Stimulated activated CD8-positive, alpha-beta memory T cell treated with anti-CD3 and anti-CD28 coated beads, Interleukin-4, amount 100 ng/mL, for 1 hour (primary cell): ENCODE data around the gene ATP11C.
"Not testable (repeated sequence)": the region's sequence is repeated elsewhere in the genome, so short reads cannot be mapped to it uniquely, and the experiment has no call there.

Experiments
- DNase-seq, 2 donors: peaks; one replicate each; pipeline ENCODE4 v3.0.0-alpha.2; 2020; ENCODE audit warnings: low read depth in 2 of 2, low spot score in 1 of 2

ATP11C gene

DNA sequence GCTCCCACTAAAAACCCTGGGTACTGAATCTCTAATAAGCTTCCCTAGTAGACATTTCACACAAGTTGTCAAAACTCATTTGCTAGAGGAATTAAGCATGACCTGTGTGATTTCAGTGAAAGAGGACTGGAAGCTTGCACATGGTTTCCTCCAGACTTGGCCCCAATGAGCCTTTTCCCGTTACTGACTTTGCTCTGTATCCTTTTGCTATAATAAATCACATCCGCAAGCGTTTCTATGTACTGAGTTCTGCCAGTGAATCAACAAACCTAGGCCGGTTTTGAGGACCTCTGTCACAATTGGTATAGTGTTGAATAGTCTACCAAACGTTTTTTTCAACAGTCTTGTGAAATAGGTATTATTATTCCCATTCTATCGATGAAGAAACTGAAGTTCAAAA is 8.2 kb downstream of the ATP11C start:
- DNase-seq: no peak

DNA sequence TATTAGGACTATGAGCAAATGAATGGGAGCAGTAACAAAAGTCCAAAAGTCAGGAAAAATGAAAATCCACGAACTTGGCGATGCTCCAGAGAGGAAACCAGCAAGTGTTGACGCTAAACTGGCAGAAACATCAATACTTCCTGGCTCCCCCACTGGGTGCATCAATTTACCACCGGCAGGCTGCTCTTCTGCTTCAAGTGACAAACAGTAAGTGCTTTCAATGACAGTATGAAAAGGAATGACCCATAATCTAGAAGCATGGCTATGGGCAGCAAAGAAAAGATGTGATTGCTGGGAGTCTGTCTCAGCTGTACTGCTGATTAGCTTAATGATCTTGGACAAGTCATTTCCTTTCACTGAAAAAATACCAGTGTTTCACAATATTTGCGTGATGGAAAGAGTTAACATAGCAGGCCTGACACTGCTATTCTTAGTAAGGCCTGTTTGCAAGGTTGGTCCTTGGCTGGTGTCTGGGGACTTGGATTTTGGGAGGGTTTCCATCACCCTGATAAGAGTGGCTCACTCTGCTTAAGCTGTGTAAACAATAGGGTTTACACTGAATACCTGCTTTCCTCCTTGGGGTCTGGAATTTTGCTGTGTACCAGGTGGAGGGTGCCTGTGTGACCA is 8.7 kb downstream of the ATP11C start:
- no peak for DNase-seq

DNA sequence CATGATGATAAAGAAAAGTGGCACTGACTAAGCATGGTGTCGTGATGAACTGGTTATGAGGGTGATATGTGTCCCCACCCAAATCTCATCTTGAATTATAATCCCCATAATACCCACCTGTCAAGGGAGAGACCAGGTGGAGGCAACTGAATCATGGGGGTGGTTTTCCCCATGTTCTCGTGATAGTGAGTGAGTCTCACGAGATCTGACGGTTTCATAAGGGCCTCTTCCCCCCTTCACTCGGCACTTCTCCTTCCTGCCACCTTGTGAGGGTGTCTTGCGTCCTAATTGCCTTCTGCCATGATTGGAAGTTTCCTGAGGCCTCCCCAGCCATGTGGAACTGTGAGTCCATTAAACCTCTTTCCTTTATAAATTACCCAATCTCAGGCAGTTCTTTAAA is 11.7 kb downstream of the ATP11C start:
- DNase-seq: not testable (repeated sequence)

DNA sequence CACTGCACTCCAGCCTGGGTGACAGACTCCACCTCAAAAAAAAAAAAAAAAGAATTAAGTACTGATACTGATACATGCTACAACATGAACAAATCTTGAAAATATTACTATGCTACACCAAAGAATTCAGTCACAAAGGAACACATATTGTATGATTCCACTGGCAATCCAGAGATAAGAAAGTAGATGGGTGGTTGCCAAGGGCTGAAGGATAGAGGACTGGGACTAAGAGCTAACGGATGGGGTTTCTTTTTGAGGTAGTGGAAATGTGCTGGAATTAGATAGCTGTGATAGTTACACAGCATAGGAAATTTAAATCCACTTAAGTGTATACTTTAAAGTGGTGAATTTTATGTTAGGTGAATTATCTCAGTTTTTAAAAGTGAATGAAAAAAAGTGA is 12.5 kb downstream of the ATP11C start:
- DNase-seq: no peak

DNA sequence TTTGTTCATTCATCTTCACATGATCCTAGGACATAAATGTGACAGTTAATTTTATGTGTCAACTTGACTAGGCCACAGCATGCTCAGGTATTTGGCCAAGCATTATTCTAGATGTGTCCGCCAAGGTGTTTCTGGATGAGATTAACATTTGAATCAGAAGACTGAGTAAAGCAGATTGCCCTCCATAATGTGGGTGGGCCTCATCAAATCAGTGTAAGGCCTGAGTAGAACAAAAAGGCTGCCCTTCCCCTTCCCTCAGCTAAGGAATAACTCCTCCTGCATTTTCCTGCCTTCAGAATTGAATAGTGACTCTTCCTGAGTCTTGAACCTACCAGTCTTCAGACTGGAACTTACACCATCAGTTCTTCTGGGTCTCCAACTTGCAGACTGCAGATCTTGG is 18.4 kb downstream of the ATP11C start:
- DNase-seq: no peak

DNA sequence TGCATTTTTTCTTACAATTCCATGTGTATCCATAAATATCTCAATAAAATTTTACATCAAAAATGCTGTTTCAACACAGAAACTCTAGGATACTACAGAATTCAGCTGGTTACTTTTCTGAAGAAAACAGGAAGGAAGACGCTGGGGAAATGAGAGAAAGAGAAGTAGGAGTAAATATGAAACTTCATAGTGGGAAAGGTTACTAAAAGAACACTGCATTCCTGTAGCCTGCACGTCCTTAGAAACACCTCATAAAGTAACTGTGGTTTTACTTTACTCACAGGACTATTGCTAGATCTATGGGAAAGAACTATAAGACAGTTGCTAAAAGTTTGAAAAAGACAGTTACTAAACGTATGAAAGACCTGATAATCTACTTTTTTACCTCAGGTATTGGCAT is 23.1 kb downstream of the ATP11C start:
- DNase-seq: no peak

DNA sequence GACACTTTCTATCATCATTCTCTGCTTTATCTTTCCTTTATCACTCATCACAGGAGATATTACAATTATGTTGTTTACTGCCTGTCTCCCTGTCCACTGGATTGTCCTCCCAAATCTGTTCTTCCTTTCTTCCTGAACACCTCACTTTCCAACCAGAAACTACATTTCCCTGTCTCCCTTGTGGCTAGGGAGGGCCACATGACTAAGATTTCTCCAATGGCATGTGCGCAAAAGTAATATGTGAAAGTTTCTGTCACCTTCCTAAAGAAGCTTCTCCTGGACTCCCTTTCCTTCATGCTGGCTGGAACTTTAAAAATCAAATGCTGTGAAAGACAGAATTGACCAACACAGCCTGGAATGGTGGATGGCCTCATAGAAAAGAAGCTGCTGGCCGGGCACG is 25.8 kb downstream of the ATP11C start:
- no peak for DNase-seq

DNA sequence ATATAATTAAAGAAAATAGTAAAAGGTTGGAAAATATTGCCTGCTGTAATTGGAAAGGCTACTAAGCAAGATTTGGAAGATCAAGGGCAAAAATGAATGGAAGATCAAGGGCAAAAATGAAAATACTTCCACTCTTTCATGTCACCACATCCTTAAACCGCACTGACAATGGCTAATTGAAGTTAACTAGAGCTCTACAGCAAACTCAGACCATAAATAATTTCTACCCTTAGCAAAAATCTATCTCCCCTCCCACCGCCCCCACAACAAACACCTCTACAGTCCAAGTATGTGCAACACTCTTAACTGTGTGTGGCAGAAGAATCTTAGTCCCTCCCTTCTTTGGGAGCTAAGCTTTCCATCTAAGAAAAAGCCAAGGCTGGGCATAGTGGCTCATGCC is 27.1 kb downstream of the ATP11C start:
- DNase-seq: no peak

DNA sequence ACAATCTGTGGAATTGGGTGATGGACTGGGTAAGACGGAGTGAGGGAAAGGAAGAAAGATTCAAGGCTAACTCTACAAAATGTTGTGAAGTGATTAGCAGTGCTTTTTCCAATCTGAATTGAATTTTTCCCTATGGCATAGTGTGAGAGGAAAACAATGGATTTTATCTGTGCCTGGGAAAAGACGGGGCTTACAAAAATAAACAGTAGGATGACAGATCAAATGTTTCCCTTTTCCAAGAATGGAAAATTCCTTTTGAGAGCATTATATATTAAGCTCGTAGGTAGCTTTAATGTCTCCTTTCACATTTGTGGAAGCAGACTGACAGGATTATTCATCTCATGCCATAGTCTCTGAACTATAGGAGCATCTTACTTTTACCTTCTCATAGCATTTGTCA is 27.8 kb downstream of the ATP11C start:
- DNase-seq: no peak

DNA sequence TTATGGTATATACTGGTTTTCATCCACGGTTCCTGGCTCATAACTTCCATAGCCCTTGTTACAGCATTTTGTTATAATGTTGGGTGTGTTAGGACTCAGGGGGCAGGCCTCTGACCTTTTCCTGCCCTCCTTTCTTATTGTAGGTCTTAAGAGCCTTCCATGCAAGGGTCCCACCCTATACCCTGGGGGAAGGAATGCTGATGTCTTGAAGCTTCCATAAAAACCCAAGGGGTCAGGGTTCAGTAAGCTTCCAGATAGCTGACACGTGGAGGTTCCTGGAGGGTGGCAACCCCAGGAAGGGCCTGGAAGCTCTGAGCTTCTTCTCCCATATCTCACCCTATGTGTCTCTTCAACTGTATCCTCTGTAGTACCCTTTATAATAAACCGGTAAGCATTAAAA is 29.6 kb downstream of the ATP11C start:
- DNase-seq: no peak

DNA sequence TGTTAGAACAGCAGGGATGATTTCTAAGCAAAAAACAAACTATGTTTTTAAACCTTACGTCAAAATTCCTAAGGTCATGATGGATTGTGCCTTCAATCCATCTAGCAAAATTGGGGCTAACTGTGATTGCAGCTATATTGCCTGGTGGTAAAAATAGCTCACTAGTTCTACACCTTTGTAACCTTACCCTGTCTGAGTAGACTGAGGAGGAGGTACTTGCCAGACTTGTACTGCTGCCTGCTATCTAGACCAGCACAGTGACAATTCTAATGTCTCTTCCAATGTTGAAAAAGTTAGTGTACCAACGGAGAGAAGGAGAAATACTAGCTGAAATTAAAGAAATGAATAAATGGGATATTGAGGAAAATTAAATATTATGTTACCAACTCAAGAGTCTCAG is 30.3 kb downstream of the ATP11C start:
- DNase-seq: no peak

DNA sequence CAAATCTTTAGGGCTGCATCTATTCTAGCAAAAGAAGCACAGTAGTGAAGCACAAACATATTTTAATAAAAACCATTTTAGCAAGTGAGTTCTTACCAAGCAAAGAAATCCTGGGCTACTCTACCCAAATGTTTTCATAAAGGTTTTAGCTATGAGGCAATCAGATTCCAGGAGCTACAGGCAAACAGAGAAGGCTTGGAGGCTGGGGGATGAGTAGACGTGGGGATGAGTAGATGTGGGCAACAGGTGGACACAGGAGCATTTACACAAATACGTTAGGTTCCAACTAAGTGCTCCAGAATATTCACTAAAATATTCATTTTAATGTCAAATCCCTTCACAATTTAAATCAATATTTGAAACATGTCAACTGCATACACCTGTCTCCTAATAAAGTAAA is 34.5 kb downstream of the ATP11C start:
- no peak for DNase-seq

DNA sequence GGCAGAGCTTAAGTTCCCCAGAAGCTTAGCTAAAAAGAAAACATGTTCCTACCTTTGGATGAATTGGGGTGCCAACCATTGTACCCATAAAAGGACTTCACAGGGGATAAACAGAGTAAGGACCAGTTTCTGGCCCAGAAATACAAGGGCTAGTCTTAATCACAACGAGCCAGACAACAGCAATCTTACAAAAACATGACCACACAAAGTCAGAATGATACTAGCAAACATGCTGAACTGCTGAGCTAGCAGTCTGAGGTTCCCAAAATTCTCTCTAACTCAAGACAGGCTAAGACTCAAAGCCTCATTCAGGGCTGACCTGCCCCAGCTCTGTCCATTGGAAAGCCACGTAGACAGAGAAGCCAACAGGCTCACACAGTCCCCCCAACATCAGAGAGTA is 40.3 kb downstream of the ATP11C start:
- no peak for DNase-seq

DNA sequence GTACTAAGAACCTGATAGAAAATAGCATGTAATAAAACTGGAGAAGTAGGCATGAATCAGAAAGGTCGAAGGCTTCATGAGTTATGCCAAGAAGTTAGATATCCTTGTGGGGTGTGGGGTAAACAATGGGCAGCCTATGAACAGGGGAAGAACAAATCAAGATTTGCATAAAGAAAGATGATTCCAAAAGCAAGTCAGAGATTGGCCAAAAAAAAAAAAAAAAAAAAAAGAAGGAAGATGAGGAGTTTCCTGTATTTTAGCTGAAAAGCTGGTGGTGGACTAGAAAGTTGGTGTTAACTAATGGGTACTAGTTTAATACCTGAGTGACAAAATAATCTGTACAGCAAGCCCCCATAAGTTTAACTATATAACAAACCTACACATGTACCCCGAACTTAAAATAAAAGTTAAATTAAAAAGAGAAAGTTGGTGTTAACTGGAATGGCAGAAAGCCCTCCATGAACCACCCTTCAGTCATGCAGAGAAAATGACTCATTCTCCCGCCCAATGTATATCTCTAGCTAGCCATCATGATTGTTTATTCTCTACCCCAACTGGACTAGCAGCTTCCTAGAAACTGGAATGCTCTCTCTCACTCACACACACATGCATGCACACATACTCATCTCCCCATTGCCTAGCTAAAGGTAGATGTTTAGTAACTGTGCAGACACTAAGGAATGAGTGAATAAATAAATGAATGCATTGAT is 41.7 kb downstream of the ATP11C start:
- DNase-seq: no peak

DNA sequence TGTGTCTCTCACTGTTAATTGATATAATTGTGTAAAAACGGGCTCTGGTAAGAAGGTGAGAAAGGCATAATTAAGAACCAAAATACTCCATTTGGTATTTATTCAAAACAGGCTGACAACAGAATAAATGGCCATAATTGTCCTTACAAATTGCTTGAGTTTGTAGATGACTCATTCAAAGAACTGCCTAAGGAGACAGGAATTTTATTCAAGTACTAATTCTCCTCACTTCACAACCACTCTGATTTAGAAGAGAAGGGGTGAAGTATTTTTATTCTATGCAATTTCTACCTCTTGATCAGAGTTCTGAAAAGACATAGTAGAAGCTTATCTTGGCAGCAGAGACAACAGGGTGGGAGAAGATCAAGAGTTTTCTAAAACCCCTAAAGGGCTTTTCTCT is 43.1 kb downstream of the ATP11C start:
- DNase-seq: no peak

DNA sequence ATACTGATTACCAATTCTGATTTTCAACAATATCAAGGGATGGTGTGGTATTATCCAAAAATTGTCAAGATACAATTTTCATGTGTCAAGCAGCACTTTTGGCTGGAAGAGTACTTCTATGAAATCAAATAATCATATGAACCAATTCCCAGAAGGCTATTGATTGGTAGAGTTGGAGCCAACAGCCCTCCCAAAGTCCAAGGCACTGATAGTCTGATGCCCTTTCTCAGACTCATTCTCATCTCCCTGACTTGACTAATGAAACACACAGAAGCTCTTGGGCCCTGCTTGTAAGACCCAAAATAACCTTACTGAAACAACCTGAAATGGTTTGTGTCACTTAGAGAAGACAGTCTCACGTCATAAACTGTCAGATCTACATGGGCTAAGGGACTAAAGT is 48.9 kb downstream of the ATP11C start:
- no peak for DNase-seq

DNA sequence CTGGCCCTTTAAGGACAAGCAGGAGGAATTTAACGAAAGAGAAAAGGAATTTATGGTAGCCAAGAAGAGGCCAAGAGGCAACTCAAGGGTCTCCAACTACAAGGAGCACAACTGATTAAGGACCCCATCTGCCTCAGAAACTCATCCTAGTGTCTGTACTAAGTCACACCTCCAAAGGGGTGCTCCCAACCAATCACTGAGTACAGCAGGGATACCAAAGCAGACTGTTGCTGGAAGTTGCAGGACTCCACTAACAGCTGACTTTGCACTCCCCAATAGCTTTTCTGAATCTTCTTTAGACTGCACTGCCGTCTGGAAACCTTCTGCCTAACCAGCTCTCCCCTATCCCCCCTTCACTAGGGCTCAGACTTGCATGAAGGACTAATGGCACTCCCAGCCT is 50.6 kb downstream of the ATP11C start:
- no peak for DNase-seq

DNA sequence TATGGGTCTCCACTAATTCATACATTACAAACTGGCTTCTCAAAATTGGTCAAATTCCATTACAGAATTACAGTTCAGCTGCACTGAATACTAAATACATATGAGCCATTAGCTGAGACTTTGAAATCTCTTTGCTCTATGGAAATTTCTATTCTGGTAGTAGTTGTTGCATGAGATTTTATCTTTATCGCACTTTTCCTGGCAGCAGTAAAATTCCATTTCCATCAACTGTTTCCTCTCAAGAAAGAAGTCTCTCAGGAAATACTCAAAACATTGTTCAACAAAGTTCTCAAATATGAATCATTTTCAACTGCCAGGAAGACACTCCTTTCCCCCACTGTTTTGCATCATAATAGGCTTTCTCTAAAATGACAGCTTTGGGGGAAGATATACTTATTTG is 51.3 kb downstream of the ATP11C start:
- no peak for DNase-seq

DNA sequence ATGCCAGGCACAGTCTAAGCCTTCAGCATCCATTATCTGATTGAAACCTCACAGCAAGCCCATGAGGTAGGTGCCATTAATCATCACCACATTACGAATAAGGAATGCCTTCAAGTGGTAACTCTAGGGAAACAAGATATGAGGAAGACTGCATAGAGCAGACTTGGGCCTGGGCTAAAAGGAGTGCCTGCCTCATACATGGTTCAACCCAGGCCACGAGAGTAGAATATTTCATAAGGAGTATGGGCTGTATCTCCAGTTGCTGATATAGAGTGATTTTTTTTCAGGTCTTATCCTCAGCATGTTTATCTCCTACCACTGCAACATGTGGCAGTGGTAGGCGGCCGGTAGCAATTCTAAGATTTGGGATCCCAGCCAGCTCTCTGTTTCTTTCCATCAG is 51.7 kb downstream of the ATP11C start:
- DNase-seq: no peak

DNA sequence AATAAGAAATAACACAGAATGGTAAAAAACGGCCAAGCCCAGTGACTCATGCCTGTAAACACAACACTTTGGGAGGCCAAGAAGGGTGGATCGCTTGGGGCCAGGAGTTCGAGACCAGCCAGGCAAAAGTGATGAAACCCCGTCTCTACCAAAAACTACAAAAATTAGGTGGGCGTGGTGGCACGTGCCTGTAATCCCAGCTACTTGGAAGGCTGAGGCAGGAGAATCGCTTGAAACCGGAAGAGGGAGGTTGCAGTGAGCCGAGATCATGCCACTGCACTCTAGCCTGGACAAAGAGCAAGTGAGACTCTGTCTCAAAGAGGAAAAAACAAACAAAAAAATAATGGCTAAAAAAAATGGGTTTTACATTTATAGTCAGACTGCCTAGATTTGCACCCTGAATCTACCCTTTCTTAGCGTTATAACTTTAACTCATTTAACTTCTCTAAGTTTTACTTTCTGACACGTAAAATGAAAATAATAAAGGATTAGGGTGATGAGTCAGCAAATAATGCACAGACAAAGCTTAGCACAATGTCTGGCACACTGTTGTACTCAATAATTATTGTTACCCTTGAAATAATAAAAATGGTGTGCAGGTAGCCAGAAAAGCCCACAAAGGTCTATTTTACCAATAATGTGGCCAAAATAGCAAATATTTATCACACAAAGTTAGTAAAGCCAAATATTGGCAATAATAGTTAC is 55.0 kb downstream of the ATP11C start:
- DNase-seq: no peak

DNA sequence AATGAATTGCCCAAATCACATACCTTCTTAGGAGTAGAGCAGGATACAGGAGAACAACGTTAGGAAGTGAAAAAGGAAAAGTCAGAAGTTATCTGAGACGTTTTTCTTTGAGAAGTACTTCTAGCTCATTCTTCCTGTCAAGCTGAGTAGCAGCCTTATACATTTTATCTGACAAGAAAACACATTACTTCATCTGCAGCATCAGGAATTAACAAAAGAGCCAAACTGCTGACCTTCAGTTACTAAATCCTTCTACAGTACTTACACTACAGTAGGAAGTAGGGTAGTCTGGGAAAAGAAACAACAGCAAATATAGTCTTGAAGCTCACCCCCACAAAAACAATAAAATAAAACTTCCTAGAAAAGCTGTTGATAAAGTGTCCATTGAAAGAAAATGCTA is 57.0 kb downstream of the ATP11C start:
- DNase-seq: no peak

DNA sequence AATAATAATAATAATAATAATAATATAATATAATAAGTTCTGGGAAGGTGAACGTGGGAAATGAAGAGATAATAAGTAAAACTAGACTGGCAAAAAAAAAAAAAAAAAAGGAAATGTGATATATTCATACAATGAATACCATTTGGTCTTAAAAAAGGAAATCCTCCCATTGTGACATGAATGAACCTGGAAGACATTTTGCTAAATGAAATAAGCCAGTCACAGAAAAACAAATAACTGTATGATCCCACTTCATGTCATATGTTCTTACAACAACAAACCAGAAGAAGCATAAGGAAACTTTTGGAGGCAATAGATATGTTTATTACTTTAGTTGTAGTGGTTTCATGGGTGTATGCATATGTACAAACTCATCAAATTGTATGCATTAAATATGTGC is 63.1 kb downstream of the ATP11C start:
- DNase-seq: no peak

DNA sequence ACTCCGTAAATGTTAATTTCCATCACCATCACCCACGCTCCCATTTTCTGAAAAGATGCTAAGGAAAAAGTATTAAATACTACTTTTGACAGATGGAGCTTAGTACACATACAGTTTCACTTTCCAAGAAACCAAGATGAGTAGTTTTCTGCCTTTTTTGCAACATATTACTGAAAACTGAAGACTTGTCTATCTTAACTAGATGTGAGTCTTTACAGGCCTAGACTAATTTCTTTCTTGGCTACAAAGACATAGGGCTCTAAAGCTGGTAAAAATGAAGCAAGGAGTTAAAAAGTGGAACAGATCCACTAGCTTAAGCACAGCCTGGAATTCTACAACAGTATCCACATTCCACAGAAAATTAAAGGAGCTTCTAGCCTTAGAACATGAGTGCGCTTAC is 68.2 kb downstream of the ATP11C start:
- DNase-seq: no peak
